Astrocyte (in vitro differentiated cells and primary cell): ENCODE data around the gene IGF1R.

Source experiments
- CTCF ChIP-seq: IDR thresholded peaks from 2 replicates; pipeline ENCODE4 v1.5.1; 2011; ENCODE audit warnings: low read depth, mild to moderate bottlenecking, inconsistent platforms, low read length, moderate library complexity; ENCODE audit not compliant: insufficient read depth
- EZH2 ChIP-seq: IDR thresholded peaks from 2 replicates; pipeline ENCODE4 v1.6.1; 2012; ENCODE audit warnings: mild to moderate bottlenecking, low read length, inconsistent platforms; ENCODE audit not compliant: insufficient read depth

GRCh38 chr15:98648654-98649471, 524 bp downstream of the IGF1R start:
- no peak for TF ChIP-seq CTCF
- TF ChIP-seq EZH2 = no peak
